Liver (tissue), 3 donors: ENCODE data around the gene RHOG.

ENCODE experiments used
- EGR1 ChIP-seq, 2 donors: IDR thresholded peaks; 2 replicates each; pipeline ENCODE4 v1.6.1; 2016 to 2018; ENCODE audit warnings: antibody characterized with exemption in 2 of 2, low read depth in 2 of 2
- GABPA ChIP-seq, 2 donors: IDR thresholded peaks in 1 of 2; conservative IDR thresholded peaks in 1 of 2; 2 replicates each; pipeline ENCODE4 v1.6.1; 2016; ENCODE audit warnings: antibody characterized with exemption in 2 of 2, mild to moderate bottlenecking in 1 of 2, moderate library complexity in 1 of 2
- JUND ChIP-seq, 2 donors: IDR thresholded peaks; 2 replicates each; pipeline ENCODE4 v1.6.1; 2016; ENCODE audit warnings: antibody characterized with exemption in 2 of 2
- RAD21 ChIP-seq, 2 donors: IDR thresholded peaks; 2 replicates each; pipeline ENCODE4 v1.6.1; 2016; ENCODE audit warnings: antibody characterized with exemption in 2 of 2, mild to moderate bottlenecking in 2 of 2
- TAF1 ChIP-seq: conservative IDR thresholded peaks from 2 replicates; pipeline ENCODE4 v1.6.1; 2016; ENCODE audit warnings: antibody characterized with exemption, mild to moderate bottlenecking
- YY1 ChIP-seq: IDR thresholded peaks from 2 replicates; pipeline ENCODE4 v1.6.1; 2016; ENCODE audit warnings: antibody characterized with exemption, mild to moderate bottlenecking
- TF ChIP-seq, protein P1 (sequence below): fragments of 150-350 bp; IDR thresholded peaks from 2 replicates; pipeline ENCODE4 v1.5.1; 2017; ENCODE audit warnings: improper control_type of control experiment, low read depth, low read length; ENCODE audit not compliant: missing input control
- TF ChIP-seq, protein P2 (sequence below): IDR thresholded peaks from 2 replicates; pipeline ENCODE4 v1.6.1; 2016; ENCODE audit warnings: antibody characterized with exemption, mild to moderate bottlenecking
- TF ChIP-seq, protein P3 (sequence below): IDR thresholded peaks from 2 replicates; pipeline ENCODE4 v1.6.1; 2016; ENCODE audit warnings: antibody characterized with exemption
- donor health status: healthy.
- donor health status: healthy.

DNA sequence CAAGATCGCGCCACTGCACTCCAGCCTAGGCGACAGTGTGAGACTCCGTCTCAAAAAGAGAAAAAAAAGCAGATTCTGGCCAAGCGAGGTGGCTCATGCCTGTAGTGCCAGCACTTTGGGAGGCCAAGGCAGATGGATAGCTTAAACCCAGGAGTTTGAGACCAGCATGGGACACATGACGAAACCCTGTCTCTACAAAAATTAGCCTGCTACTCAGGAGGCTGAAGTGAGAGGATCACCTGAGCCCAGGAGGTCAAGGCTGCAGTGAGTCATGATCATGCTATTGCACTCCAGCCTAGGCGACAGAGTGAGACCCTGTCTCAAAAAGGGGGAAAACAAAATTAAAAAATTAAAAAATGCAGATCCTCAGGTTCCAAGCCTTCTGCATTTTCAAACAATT, 18.4 kb downstream of the RHOG start:
- TF ChIP-seq, protein P1, sequence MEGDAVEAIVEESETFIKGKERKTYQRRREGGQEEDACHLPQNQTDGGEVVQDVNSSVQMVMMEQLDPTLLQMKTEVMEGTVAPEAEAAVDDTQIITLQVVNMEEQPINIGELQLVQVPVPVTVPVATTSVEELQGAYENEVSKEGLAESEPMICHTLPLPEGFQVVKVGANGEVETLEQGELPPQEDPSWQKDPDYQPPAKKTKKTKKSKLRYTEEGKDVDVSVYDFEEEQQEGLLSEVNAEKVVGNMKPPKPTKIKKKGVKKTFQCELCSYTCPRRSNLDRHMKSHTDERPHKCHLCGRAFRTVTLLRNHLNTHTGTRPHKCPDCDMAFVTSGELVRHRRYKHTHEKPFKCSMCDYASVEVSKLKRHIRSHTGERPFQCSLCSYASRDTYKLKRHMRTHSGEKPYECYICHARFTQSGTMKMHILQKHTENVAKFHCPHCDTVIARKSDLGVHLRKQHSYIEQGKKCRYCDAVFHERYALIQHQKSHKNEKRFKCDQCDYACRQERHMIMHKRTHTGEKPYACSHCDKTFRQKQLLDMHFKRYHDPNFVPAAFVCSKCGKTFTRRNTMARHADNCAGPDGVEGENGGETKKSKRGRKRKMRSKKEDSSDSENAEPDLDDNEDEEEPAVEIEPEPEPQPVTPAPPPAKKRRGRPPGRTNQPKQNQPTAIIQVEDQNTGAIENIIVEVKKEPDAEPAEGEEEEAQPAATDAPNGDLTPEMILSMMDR = no peak
- no peak for TF ChIP-seq EGR1 (IDR thresholded peaks at IDR 0.05; ENCODE audit: low read depth in 2 of 2)
- no peak for TF ChIP-seq TAF1
- TF ChIP-seq, protein P2, sequence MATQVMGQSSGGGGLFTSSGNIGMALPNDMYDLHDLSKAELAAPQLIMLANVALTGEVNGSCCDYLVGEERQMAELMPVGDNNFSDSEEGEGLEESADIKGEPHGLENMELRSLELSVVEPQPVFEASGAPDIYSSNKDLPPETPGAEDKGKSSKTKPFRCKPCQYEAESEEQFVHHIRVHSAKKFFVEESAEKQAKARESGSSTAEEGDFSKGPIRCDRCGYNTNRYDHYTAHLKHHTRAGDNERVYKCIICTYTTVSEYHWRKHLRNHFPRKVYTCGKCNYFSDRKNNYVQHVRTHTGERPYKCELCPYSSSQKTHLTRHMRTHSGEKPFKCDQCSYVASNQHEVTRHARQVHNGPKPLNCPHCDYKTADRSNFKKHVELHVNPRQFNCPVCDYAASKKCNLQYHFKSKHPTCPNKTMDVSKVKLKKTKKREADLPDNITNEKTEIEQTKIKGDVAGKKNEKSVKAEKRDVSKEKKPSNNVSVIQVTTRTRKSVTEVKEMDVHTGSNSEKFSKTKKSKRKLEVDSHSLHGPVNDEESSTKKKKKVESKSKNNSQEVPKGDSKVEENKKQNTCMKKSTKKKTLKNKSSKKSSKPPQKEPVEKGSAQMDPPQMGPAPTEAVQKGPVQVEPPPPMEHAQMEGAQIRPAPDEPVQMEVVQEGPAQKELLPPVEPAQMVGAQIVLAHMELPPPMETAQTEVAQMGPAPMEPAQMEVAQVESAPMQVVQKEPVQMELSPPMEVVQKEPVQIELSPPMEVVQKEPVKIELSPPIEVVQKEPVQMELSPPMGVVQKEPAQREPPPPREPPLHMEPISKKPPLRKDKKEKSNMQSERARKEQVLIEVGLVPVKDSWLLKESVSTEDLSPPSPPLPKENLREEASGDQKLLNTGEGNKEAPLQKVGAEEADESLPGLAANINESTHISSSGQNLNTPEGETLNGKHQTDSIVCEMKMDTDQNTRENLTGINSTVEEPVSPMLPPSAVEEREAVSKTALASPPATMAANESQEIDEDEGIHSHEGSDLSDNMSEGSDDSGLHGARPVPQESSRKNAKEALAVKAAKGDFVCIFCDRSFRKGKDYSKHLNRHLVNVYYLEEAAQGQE = no peak
- TF ChIP-seq, protein P3, sequence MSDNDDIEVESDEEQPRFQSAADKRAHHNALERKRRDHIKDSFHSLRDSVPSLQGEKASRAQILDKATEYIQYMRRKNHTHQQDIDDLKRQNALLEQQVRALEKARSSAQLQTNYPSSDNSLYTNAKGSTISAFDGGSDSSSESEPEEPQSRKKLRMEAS = no peak
- no peak for TF ChIP-seq JUND (IDR thresholded peaks at IDR 0.05)
- no peak for TF ChIP-seq GABPA (IDR thresholded peaks at IDR 0.05 in 1 of 2, conservative IDR thresholded peaks at IDR 0.05 in 1 of 2)
- TF ChIP-seq YY1 = no peak
- no peak for TF ChIP-seq RAD21 (IDR thresholded peaks at IDR 0.05)
